GM23338 (cell line): ENCODE measurements around the gene ETV1. TPM values are rescaled to one million over a fixed set of nuclear protein-coding genes. Genes with fewer than 3 reads are reported as not detected.
A peak's percentile ranks its signal among the peaks of the same experiment; 100 is the strongest.

Experiments
- ATAC-seq: fragments of 200-7000 bp; cut with Tn5 transposase; 3 replicates; pipeline ENCODE4 v1.9.1; 2020
- DNase-seq: peaks from one replicate; pipeline ENCODE4 v3.0.0-alpha.2; 2015; ENCODE audit warnings: low spot score
- H2AFZ ChIP-seq: fragments of 200-600 bp; sonication (generic); 2 replicates; pipeline ENCODE4 v1.8.0; 2016; ENCODE audit warnings: antibody characterized with exemption, mild to moderate bottlenecking, moderate library complexity
- H3F3A ChIP-seq: fragments of 200-600 bp; sonication (generic); replicated peaks from 2 replicates; pipeline ENCODE4 v1.8.0; 2017; ENCODE audit warnings: antibody characterized with exemption, mixed run types, low read depth
- H3K27ac ChIP-seq: fragments of 200-600 bp; sonication (generic); 2 replicates; pipeline ENCODE4 v1.6.1; 2016; ENCODE audit warnings: low read depth
- H3K27me3 ChIP-seq: fragments of 200-600 bp; sonication (generic); 2 replicates; pipeline ENCODE4 v1.8.0; 2016; ENCODE audit warnings: mild to moderate bottlenecking, mixed run types, moderate library complexity; ENCODE audit not compliant: insufficient read depth
- H3K36me3 ChIP-seq: fragments of 200-600 bp; sonication (generic); 2 replicates; pipeline ENCODE4 v1.8.0; 2016; ENCODE audit warnings: mild to moderate bottlenecking; ENCODE audit not compliant: insufficient read depth
- H3K4me1 ChIP-seq: fragments of 200-600 bp; sonication (generic); 2 replicates; pipeline ENCODE4 v1.8.0; 2016; ENCODE audit warnings: mild to moderate bottlenecking, moderate library complexity; ENCODE audit not compliant: insufficient read depth
- H3K4me2 ChIP-seq: fragments of 200-600 bp; sonication (generic); 2 replicates; pipeline ENCODE4 v1.7.1; 2017; ENCODE audit warnings: mixed run types
- H3K4me3 ChIP-seq: fragments of 200-600 bp; sonication (generic); 2 replicates; pipeline ENCODE4 v1.6.1; 2016; ENCODE audit warnings: mixed run types
- H3K79me2 ChIP-seq: fragments of 200-600 bp; sonication (generic); replicated peaks from 2 replicates; pipeline ENCODE4 v1.8.0; 2017; ENCODE audit warnings: mild to moderate bottlenecking; ENCODE audit not compliant: insufficient read depth
- H3K9me2 ChIP-seq: fragments of 200-600 bp; sonication (generic); 2 replicates; pipeline ENCODE4 v1.8.0; 2017; ENCODE audit not compliant: insufficient read depth
- H4K20me1 ChIP-seq: fragments of 200-600 bp; sonication (generic); replicated peaks from 2 replicates; pipeline ENCODE4 v1.8.0; 2017; ENCODE audit warnings: mild to moderate bottlenecking; ENCODE audit not compliant: insufficient read depth
- H3K27ac Mint-ChIP-seq: 2 replicates; pipeline ENCODE4 v1.8.0; 2020; ENCODE audit warnings: inconsistent platforms, mild to moderate bottlenecking, moderate library complexity, mixed read lengths
- H3K27me3 Mint-ChIP-seq: 3 replicates; pipeline ENCODE4 v1.8.0; 2022; ENCODE audit warnings: low read depth, mild to moderate bottlenecking, moderate library complexity, mixed read lengths, inconsistent platforms; ENCODE audit not compliant: insufficient read depth, poor library complexity
- H3K36me3 Mint-ChIP-seq: 3 replicates; pipeline ENCODE4 v1.8.0; 2021; ENCODE audit warnings: low read depth, mild to moderate bottlenecking, inconsistent platforms, moderate library complexity, mixed read lengths
- H3K4me1 Mint-ChIP-seq: 3 replicates; pipeline ENCODE4 v1.8.0; 2020; ENCODE audit warnings: mild to moderate bottlenecking, inconsistent platforms, mixed read lengths
- H3K4me3 Mint-ChIP-seq: 3 replicates; pipeline ENCODE4 v1.8.0; 2021; ENCODE audit warnings: moderate library complexity, mild to moderate bottlenecking, inconsistent platforms, mixed read lengths
- H3K9me3 Mint-ChIP-seq: 3 replicates; pipeline ENCODE4 v1.8.0; 2020; ENCODE audit warnings: moderate library complexity, mild to moderate bottlenecking, inconsistent platforms, mixed read lengths
- CREB1 ChIP-seq: fragments of 250-450 bp; sonication (Bioruptor Pico); IDR thresholded peaks from 2 replicates; pipeline ENCODE4 v1.5.0; 2020; ENCODE audit warnings: low read depth, mild to moderate bottlenecking, moderate library complexity
- EZH2 ChIP-seq: fragments of 200-600 bp; sonication (generic); IDR thresholded peaks from one replicate; pipeline ENCODE4 v1.8.0; 2017; ENCODE audit warnings: antibody characterized with exemption, mild to moderate bottlenecking, low read depth; ENCODE audit not compliant: unreplicated experiment
- EZH2phosphoT487 ChIP-seq: fragments of 200-600 bp; sonication (generic); IDR thresholded peaks from one replicate; pipeline ENCODE4 v1.8.1; 2018; ENCODE audit warnings: antibody characterized with exemption; ENCODE audit not compliant: unreplicated experiment
- REST ChIP-seq: IDR thresholded peaks from one replicate; pipeline ENCODE4 v1.6.1; 2018; ENCODE audit warnings: antibody characterized with exemption; ENCODE audit not compliant: unreplicated experiment
- ZNF114 ChIP-seq: fragments of 250-450 bp; sonication (Bioruptor Pico); IDR thresholded peaks from 2 replicates; pipeline ENCODE4 v1.5.0; 2020; ENCODE audit warnings: mild to moderate bottlenecking, moderate library complexity
- ZNF462 ChIP-seq: fragments of 250-450 bp; sonication (Bioruptor Pico); IDR thresholded peaks from 2 replicates; pipeline ENCODE4 v1.5.0; 2020; ENCODE audit warnings: mild to moderate bottlenecking, moderate library complexity
- polyA plus RNA-seq: library from polyadenylated mRNA; unstranded; fragments of >200 nt; fragmentation: Nextera tagmentation; extraction: Ambion mirVana; gene quantifications from 2 replicates; pipeline ENCODE4 v1.2.1, GENCODE V29; 2016
- total RNA-seq: library from RNA; depleted of rRNA; stranded (reverse); fragments of >200 nt; shearing (Covaris generic); gene quantifications from 2 replicates; pipeline ENCODE4 v1.2.3, GENCODE V29; 2014
- TF ChIP-seq, protein P1 (sequence below): IDR thresholded peaks from 2 replicates; pipeline ENCODE4 v1.6.1; 2016; ENCODE audit warnings: antibody characterized with exemption
- TF ChIP-seq, protein P2 (sequence below), 2 experiments: fragments of 200-600 bp in 1 of 2; sonication (generic) in 1 of 2; conservative IDR thresholded peaks; 2 replicates each; pipeline versions ENCODE4 v1.5.1 to v1.6.1; 2016 to 2017; ENCODE audit warnings: antibody characterized with exemption in 2 of 2, low read depth in 2 of 2, mild to moderate bottlenecking in 2 of 2, moderate library complexity in 1 of 2

Gene ETV1
- total and polyA plus RNA-seq, 2 experiments from 2014 or later: 49.4 to 61.9 TPM

DNA sequence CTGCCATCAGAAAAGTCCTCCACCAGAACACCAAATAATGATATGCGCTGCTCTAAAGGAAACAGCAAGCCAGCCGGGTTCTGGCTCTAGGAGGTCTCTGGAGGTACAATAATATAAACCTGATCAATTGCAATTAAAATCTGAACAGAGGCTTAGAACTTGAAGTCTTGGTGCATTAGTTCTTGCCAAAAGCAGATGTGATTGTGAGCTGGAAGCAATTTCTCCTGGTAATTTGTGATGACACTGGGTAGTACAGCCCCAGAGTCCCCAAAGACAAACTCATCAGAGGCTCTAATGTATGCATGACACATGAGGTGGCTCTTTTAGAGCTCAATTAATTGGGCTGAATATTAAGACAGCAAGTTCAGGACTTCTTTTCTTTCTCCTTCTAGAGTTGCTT, 3.3 kb downstream of the ETV1 start:
- ATAC-seq (no peak), DNase-seq (no peak)
- Histone ChIP-seq H3K79me2 (peaks cover 62% of the 10 kb centered on the region), H4K20me1 (no peaks in the 10 kb centered on the region), H3K4me1 (peaks cover 52% of the 10 kb centered on the region), H3K27ac (peak overlapping the region; percentile 26), H3K9me2 (no peaks in the 10 kb centered on the region), H3K27me3 (no peaks in the 10 kb centered on the region), H3K4me3 (peak overlapping the region; percentile 67), H3K36me3 (no peaks in the 10 kb centered on the region), H3F3A (peaks cover 2% of the 10 kb centered on the region; the same call in 1 of the 2 replicates), H2AFZ (no peak overlapping the region), H3K4me2 (peak overlapping the region; percentile 93)
- H3K4me1 Mint-ChIP-seq: peaks cover 37% of the 10 kb centered on the region
- no peaks in the 10 kb centered on the region for H3K27me3 Mint-ChIP-seq
- H3K36me3 Mint-ChIP-seq: peaks cover 13% of the 10 kb centered on the region; the same call in 2 of the 3 replicates
- H3K9me3 Mint-ChIP-seq: no peaks in the 10 kb centered on the region
- H3K27ac Mint-ChIP-seq: peak overlapping the region; percentile 96
- TF ChIP-seq ZNF114 (CRISPR knock-in tag) (no peak), ZNF462 (CRISPR knock-in tag) (no peak), REST (no peak), EZH2 (no peak), EZH2phosphoT487 (no peak), CREB1 (CRISPR knock-in tag) (no peak)
- TF ChIP-seq, protein P1, sequence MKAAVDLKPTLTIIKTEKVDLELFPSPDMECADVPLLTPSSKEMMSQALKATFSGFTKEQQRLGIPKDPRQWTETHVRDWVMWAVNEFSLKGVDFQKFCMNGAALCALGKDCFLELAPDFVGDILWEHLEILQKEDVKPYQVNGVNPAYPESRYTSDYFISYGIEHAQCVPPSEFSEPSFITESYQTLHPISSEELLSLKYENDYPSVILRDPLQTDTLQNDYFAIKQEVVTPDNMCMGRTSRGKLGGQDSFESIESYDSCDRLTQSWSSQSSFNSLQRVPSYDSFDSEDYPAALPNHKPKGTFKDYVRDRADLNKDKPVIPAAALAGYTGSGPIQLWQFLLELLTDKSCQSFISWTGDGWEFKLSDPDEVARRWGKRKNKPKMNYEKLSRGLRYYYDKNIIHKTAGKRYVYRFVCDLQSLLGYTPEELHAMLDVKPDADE: no peak
- TF ChIP-seq, protein P2, sequence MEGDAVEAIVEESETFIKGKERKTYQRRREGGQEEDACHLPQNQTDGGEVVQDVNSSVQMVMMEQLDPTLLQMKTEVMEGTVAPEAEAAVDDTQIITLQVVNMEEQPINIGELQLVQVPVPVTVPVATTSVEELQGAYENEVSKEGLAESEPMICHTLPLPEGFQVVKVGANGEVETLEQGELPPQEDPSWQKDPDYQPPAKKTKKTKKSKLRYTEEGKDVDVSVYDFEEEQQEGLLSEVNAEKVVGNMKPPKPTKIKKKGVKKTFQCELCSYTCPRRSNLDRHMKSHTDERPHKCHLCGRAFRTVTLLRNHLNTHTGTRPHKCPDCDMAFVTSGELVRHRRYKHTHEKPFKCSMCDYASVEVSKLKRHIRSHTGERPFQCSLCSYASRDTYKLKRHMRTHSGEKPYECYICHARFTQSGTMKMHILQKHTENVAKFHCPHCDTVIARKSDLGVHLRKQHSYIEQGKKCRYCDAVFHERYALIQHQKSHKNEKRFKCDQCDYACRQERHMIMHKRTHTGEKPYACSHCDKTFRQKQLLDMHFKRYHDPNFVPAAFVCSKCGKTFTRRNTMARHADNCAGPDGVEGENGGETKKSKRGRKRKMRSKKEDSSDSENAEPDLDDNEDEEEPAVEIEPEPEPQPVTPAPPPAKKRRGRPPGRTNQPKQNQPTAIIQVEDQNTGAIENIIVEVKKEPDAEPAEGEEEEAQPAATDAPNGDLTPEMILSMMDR (conservative IDR thresholded peaks at IDR 0.05; ENCODE audit: low read depth in 2 of 2): no peak
- no peak overlapping the region for H3K4me3 Mint-ChIP-seq
